Activated naive CD8-positive, alpha-beta T cell treated with anti-CD3 and anti-CD28 coated beads, Interleukin-2, amount 50 U/mL, for 24 hours (primary cell): Measurements from ENCODE around the gene GPR25.
"Not testable (repeated sequence)": the region's sequence is repeated elsewhere in the genome, so short reads cannot be mapped to it uniquely, and the experiment has no call there.

Source experiments
- ATAC-seq: fragments of 150-1000 bp; cut with Tn5 transposase; one replicate; pipeline ENCODE4 v1.10.0; 2021
- DNase-seq: peaks from one replicate; pipeline ENCODE4 v3.0.0; 2021
- H3K27ac Mint-ChIP-seq: one replicate; pipeline ENCODE4 v1.8.0; 2021; ENCODE audit warnings: mild to moderate bottlenecking, mixed read lengths
- H3K27me3 Mint-ChIP-seq: one replicate; pipeline ENCODE4 v1.8.0; 2021; ENCODE audit warnings: mixed read lengths
- H3K36me3 Mint-ChIP-seq: one replicate; pipeline ENCODE4 v1.8.0; 2021; ENCODE audit warnings: low read depth, mixed read lengths
- H3K4me1 Mint-ChIP-seq: one replicate; pipeline ENCODE4 v1.8.0; 2021; ENCODE audit warnings: mixed read lengths
- H3K4me3 Mint-ChIP-seq: one replicate; pipeline ENCODE4 v1.8.0; 2021; ENCODE audit warnings: mild to moderate bottlenecking, moderate library complexity, mixed read lengths
- H3K9me3 Mint-ChIP-seq: one replicate; pipeline ENCODE4 v1.8.0; 2021; ENCODE audit warnings: mixed read lengths

The GPR25 gene

DNA sequence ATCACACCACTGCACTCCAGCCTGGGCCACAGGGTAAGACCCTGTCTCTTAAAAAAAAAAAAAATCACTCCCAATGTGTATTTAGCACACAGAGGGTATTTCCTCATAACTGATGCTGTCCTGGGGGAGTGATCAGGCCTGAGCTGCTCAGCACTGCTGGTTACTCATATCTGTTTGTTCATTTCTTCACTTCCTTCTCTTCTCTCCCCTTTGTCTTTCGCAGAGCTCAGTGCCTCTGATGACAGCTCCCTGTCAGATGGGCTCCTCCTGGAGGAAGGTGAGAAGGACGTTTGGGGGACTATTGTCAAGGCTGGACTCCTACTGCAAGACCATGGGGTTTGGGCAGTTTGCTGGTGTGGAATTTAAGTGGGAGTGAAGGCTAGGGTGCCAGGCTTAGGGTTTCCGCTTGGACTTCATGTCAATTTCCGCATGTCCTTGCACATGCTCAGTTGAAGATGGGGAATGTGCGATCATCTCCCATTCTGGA is 34.9 kb downstream of the GPR25 start:
- H3K4me1 Mint-ChIP-seq = peaks cover 21% of the 10 kb centered on the region
- no peak for ATAC-seq
- no peak overlapping the region for H3K4me3 Mint-ChIP-seq
- no peak overlapping the region for H3K27ac Mint-ChIP-seq
- H3K9me3 Mint-ChIP-seq = no peaks in the 10 kb centered on the region
- peaks cover 31% of the 10 kb centered on the region for H3K27me3 Mint-ChIP-seq
- no peaks in the 10 kb centered on the region for H3K36me3 Mint-ChIP-seq
- no peak for DNase-seq

DNA sequence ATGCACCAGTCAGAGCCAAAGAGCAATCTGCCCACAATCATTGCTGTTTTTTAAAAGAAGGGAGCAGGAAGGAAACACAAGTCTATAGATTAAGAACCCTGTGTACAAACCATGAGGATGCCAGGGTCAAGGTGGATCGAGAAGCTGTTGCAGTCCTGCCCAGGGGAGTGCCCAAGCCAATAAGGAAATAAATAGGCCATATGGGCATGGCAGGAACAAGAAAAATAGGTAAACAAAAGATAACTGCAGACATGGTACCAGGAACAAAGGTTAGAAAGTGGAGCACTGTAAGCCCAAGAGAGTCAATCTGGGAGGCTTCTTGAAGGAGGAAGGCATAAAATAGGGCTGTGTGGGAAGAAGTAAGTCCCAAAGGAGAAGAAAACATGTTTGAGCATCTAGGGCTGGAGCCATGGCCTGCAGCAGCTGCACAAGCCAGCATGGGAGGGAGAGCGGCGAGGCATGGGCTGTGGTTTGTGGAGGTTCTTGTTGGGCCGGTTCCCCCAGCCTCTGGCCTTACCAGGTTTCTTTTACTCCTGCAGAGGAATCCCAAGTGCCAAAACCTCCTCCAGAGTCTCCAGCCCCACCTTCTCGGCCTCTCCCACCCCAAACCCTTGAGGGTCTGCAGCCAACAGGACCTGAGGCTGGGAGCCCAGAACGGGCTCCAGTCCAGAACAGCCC is 35.5 kb downstream of the GPR25 start:
- ATAC-seq (no peak), DNase-seq (no peak)
- Mint-ChIP-seq H3K4me1 (peaks cover 21% of the 10 kb centered on the region), H3K9me3 (no peaks in the 10 kb centered on the region), H3K27ac (no peak overlapping the region), H3K36me3 (no peaks in the 10 kb centered on the region), H3K4me3 (no peak overlapping the region), H3K27me3 (peaks cover 27% of the 10 kb centered on the region)

DNA sequence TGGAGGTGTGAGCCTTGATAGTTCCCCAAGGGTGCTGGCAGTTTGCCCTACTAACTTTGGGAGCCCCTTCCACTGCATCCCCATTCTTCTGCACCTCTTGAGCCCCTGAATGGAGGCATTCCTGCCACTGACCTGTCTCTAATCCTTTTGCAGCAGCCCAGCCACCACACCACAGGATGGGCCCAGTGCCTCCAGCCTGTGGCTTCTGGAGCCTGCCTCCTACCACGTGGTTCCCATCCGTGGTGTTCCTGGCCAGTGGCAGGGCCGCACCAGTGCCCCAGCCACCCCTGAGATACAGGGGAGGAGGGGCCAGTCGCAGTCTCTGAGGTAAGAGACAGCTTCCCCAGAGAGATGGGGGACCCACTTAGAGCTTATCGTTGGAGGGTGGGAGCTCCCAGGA is 36.3 kb downstream of the GPR25 start:
- Mint-ChIP-seq H3K27me3 (peaks cover 26% of the 10 kb centered on the region), H3K4me1 (peaks cover 21% of the 10 kb centered on the region), H3K27ac (no peak overlapping the region), H3K36me3 (no peaks in the 10 kb centered on the region), H3K4me3 (no peak overlapping the region), H3K9me3 (no peaks in the 10 kb centered on the region)
- DNase-seq (no peak), ATAC-seq (no peak)

DNA sequence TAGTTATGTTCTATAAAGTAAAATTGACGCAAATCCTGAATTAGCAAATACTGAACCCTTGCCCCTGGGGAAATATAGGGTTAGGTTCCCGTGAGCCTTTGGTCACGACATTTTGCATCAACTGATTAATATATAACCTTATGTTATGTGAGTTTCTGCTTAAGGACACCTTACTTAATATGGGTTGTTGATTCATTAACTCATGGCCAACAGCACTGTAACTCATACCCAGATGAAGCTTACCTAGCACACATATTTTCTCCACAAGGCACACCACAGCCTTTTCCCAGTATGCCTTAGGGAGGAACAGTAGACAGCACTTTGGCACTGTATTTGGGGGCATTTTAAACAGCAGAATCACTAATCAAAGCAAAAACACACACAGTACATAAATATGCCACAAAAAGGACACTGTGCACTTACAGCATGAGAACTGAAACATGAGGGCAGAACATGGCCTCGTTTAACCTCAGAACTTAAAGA is 37.0 kb downstream of the GPR25 start:
- Mint-ChIP-seq H3K27ac (no peak overlapping the region), H3K4me1 (peaks cover 18% of the 10 kb centered on the region), H3K27me3 (peaks cover 20% of the 10 kb centered on the region), H3K36me3 (no peaks in the 10 kb centered on the region), H3K4me3 (no peak overlapping the region), H3K9me3 (no peaks in the 10 kb centered on the region)
- ATAC-seq (no peak), DNase-seq (no peak)

DNA sequence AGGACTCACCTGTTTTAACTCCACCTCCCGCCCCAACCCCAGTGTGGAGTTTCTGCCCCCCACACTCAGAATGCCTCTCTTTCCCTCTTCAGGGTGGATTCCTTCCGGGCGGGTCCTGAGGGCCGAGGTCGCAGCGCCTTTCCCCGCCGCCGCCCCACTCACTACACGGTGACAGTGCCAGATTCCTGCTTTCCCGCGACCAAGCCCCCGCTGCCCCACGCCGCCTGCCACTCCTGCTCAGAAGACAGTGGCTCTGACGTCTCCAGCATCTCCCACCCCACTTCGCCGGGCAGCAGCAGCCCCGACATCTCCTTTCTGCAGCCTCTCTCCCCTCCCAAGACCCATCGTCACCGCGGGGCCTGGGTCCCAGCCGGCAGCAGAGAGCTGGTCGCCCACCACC is 38.6 kb downstream of the GPR25 start:
- peaks cover 5% of the 10 kb centered on the region for H3K4me1 Mint-ChIP-seq
- no peak overlapping the region for H3K27ac Mint-ChIP-seq
- ATAC-seq = no peak
- peaks cover 20% of the 10 kb centered on the region for H3K27me3 Mint-ChIP-seq
- no peak overlapping the region for H3K4me3 Mint-ChIP-seq
- no peaks in the 10 kb centered on the region for H3K36me3 Mint-ChIP-seq
- no peak for DNase-seq
- H3K9me3 Mint-ChIP-seq = no peaks in the 10 kb centered on the region

DNA sequence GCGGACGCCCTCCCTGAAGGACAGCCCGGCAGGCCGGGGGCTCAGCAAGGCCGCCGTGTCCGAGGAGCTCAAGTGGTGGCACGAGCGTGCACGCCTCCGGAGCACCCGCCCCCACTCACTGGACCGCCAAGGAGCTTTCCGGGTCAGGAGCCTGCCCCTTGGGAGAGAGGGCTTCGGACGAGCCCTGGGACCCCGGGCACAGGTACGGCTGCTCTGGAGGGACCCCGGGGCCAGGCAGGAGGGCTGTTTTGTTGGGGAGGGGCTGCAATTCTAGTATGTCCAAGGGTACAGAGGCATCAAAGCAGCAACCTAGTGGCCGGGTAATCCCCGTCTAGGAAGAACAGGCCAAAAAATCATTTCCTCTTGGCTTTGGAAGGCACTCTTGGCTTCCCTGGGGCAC is 39.2 kb downstream of the GPR25 start:
- not testable (repeated sequence) for H3K4me3 Mint-ChIP-seq, H3K9me3 Mint-ChIP-seq, DNase-seq, H3K36me3 Mint-ChIP-seq, H3K27ac Mint-ChIP-seq, ATAC-seq, H3K4me1 Mint-ChIP-seq
- H3K27me3 Mint-ChIP-seq = peaks cover 15% of the 10 kb centered on the region

DNA sequence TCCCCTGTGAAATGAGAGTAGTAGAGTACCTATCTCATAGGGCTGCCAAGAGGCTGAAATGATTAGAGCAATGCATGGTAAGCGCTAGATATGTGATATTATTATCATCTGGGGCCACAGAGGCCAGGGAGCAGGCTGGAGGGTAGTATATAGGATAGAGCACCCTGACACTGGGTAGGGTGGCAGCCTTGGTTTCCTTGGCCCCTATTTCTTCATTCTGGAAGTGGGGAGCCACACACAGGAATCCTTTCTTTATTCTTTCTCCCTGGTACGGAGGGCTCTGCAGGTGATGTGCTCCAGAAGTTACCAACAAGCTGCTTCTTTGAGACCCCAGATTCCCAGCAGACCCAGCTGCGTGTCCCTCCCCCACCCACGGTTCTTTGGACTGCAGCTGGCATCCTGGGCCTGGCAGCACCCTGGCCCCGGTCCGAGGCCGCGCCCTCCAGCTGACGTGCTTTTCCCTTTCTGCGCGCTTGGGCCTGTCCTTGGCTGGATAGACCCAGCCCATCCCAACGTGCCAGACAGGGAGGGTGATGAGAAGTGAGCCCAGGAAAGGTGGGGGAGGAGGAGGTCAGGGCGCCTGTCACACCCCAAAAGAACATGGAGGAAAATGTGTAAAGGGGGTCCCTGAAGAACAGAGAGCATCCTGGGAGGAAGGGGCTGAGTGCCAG is 40.1 kb downstream of the GPR25 start:
- H3K4me1 Mint-ChIP-seq = no peaks in the 10 kb centered on the region
- no peak overlapping the region for H3K4me3 Mint-ChIP-seq
- H3K27ac Mint-ChIP-seq = no peak overlapping the region
- no peak for ATAC-seq
- no peaks in the 10 kb centered on the region for H3K9me3 Mint-ChIP-seq
- DNase-seq = no peak
- H3K36me3 Mint-ChIP-seq = no peaks in the 10 kb centered on the region
- H3K27me3 Mint-ChIP-seq = peaks cover 10% of the 10 kb centered on the region

DNA sequence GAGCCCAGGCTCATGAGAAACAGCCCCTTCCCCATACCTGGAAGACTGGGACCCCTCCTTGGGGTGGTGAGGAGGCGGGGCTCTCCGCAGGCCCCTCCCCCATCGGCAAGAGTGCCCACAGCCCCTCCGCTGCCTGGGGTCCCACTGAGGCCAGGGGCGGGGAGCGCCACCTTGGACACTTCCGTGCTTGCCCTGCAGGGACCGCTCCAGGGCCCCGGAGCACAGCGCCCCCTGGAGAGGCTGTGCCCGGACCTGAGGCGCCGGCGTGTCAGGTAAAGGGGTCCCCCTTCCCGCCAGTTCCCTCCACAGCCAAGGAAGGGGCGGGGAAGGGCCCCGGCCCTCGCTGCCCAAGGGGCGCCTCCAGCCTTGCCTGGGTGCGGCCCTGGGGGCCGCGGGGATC is 43.4 kb downstream of the GPR25 start:
- no peaks in the 10 kb centered on the region for H3K4me1 Mint-ChIP-seq
- no peak for DNase-seq
- H3K36me3 Mint-ChIP-seq = no peaks in the 10 kb centered on the region
- H3K27me3 Mint-ChIP-seq = peaks cover 5% of the 10 kb centered on the region
- no peak overlapping the region for H3K27ac Mint-ChIP-seq
- no peak for ATAC-seq
- H3K9me3 Mint-ChIP-seq = no peaks in the 10 kb centered on the region
- H3K4me3 Mint-ChIP-seq = no peak overlapping the region

DNA sequence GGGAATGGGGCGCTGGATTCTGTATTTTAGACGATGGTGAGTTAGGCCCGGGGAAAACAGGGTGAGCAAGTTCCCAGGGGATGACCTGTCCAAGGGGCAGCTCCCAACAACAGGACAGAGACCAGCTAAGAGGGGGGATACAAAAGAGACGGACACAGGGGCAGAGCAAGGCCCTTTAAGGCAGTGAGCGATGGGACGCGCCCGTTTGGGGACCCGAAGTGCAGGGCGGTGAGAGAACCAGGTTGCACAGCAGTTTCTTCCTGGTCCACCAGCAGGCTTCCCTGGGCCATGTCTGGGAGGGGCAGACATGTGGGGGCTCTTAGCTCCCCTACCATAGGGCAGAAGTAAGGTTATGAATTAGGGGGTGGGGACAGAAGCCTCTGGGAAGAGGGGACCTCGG is 43.9 kb downstream of the GPR25 start:
- DNase-seq = no peak
- Mint-ChIP-seq H3K4me1 (no peaks in the 10 kb centered on the region), H3K27ac (no peak overlapping the region), H3K27me3 (peaks cover 7% of the 10 kb centered on the region), H3K4me3 (no peak overlapping the region), H3K36me3 (no peaks in the 10 kb centered on the region), H3K9me3 (no peaks in the 10 kb centered on the region)
- no peak for ATAC-seq

DNA sequence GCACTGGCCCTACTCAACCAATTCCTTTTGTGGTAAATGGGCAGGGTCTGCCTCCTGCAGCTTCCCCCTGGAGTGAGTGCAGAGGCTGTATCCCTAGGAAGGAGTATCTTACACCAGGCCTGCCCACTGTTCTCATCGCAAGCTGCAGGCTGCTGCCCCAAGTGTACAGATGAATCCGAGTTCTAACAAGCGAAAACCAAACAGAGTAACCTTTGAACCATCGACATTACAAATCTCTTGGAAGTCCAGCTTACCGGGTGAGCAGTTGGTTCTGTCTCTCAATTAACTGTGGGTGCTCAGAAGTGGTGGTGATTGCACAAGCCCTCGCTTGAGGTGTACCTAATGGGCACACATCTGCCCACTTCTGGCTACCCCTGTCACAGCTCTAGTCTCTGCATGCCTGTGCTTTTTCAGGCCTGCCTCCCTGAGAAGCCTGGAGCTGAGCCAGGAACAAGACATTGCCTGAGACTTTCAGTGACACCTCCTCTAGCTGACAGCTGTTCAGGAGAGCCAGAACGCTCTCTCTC is 44.6 kb downstream of the GPR25 start:
- no peaks in the 10 kb centered on the region for H3K4me1 Mint-ChIP-seq
- H3K36me3 Mint-ChIP-seq = no peaks in the 10 kb centered on the region
- ATAC-seq = no peak
- DNase-seq = no peak
- peaks cover 9% of the 10 kb centered on the region for H3K27me3 Mint-ChIP-seq
- H3K27ac Mint-ChIP-seq = no peak overlapping the region
- no peaks in the 10 kb centered on the region for H3K9me3 Mint-ChIP-seq
- H3K4me3 Mint-ChIP-seq = no peak overlapping the region

DNA sequence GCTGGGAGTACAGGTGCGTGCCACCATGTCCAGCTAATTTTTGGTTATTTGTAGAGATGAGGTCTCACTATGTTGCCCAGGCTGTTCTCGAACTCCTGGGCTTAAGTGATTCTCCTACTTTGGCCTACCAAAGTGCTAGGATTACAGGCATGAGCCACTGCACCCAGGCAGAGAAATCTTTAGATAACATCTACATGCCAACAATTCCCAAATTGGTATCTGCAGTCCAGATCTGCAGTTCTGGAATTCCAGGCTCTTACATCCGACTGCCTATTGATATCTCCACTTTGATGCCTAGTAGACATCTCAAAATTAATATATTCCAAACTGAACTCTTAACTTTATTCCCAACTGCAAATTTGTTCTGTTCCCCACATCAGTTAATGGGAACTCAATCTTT is 45.2 kb downstream of the GPR25 start:
- DNase-seq = no peak
- no peaks in the 10 kb centered on the region for H3K9me3 Mint-ChIP-seq

DNA sequence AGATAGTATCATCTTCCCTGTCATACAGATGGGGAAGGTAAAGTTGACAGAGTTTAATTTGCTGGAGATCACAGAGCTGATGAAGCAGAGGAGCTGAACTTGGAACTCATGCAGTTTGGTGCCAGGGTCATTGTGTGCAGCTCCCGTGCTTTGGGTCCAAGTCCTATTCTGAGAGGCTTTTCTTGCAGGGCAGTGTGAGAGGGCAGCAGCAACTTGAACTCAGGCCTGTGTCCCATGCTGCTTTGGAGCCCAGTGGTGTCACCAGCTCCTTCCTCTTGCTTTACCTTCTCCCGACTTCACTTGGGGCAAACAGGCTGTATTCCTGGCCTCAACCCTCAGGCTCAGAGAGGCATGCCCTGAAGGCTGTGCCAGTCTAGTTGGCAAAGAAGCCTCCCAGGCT is 46.6 kb downstream of the GPR25 start:
- no peaks in the 10 kb centered on the region for H3K9me3 Mint-ChIP-seq
- no peak overlapping the region for H3K27ac Mint-ChIP-seq
- no peak overlapping the region for H3K4me3 Mint-ChIP-seq

More for the DNA sequence above, 45.2 kb downstream of the GPR25 start:
- Mint-ChIP-seq H3K27ac (no peak overlapping the region), H3K4me1 (no peaks in the 10 kb centered on the region), H3K36me3 (no peaks in the 10 kb centered on the region), H3K27me3 (peaks cover 9% of the 10 kb centered on the region), H3K4me3 (no peak overlapping the region)
- no peak for ATAC-seq

DNA sequence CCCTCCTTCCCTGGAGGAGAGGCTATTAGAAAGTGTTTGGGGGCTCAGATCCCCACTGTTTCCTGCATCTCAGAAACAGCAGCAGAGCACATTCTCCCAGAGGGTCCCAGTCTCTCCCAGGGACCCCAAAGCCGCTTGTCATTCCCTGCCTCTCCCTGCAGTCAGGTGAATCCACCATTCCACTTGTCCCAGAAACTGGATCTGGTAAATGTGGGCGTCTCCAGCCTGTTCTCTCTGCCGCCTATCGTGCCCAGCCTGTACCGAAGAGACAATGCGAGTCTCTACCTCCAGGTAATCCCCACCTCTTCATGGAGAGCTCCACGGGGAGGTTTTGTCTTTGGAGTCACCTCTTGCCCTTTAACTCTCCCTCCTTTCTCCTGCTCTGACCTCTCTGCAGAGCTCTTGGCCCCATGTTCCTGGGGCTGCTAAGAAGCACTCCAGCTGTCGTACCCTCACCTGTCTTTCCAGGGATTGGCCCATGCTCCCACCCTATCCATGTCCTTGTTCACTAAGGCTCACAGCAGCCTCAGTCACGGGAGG is 48.9 kb downstream of the GPR25 start:
- H3K36me3 Mint-ChIP-seq = no peaks in the 10 kb centered on the region
- H3K4me3 Mint-ChIP-seq = no peak overlapping the region
- no peak for ATAC-seq
- no peak overlapping the region for H3K27ac Mint-ChIP-seq
- peaks cover 12% of the 10 kb centered on the region for H3K27me3 Mint-ChIP-seq
- no peak for DNase-seq
- H3K9me3 Mint-ChIP-seq = no peaks in the 10 kb centered on the region
- peaks cover 12% of the 10 kb centered on the region for H3K4me1 Mint-ChIP-seq

More for the DNA sequence above, 46.6 kb downstream of the GPR25 start:
- no peak for ATAC-seq
- no peaks in the 10 kb centered on the region for H3K4me1 Mint-ChIP-seq
- no peak for DNase-seq
- H3K36me3 Mint-ChIP-seq = no peaks in the 10 kb centered on the region
- H3K27me3 Mint-ChIP-seq = peaks cover 12% of the 10 kb centered on the region

DNA sequence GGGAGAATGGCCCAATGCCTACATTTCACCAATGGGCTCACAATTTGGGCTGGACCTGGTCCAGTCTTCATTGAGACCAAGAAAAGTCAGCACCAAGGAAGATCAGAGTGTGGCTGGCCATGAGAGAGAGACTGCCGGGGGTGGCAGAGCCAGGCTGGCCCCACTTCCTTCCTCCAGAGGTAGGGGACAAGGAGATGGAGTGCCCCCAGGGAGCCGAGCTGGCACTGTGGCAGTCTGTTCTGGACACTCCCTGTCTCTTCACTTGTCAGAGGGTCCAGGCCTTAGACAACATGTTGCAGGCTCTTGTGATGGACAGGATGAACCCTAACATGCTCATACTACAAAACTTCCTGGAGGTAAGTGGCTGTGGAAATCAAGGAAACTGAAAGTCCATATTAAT is 49.6 kb downstream of the GPR25 start:
- Mint-ChIP-seq H3K27me3 (peaks cover 12% of the 10 kb centered on the region), H3K36me3 (no peaks in the 10 kb centered on the region), H3K4me3 (no peak overlapping the region), H3K4me1 (peaks cover 12% of the 10 kb centered on the region), H3K9me3 (no peaks in the 10 kb centered on the region), H3K27ac (no peak overlapping the region)
- ATAC-seq (no peak), DNase-seq (no peak)

DNA sequence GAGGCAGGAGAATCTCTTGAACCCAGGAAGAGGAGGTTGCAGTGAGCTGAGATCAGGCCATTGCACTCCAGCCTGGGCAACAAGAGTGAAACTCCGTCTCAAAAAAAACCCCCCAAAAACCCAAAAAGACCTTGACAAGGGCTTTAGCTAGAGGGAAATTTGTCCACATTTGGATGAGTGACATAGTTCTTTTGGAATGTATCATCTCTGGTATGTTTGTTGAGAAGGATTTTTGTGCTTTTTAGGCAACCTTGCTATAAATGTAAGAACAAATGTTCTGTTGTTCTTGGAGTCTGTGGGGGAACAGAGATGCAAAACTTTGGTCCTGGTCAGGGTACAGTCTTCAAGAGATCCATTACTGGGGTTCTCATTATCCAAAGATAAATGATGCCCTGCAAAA is 50.8 kb downstream of the GPR25 start:
- Mint-ChIP-seq H3K27me3 (peaks cover 10% of the 10 kb centered on the region), H3K27ac (no peak overlapping the region), H3K4me1 (peaks cover 12% of the 10 kb centered on the region), H3K9me3 (no peaks in the 10 kb centered on the region), H3K4me3 (no peak overlapping the region), H3K36me3 (no peaks in the 10 kb centered on the region)
- DNase-seq (no peak), ATAC-seq (no peak)
